GM20431 (cell line): ENCODE data around the gene GPR135.

Source experiments
- in situ Hi-C: fragments of 300-500 bp; cut with MseI, MboI; formaldehyde crosslinking; loops from one replicate; pipeline ENCODE4 v1.15.0; 2020; ENCODE audit warnings: low sequenced_read_pairs; ENCODE audit not compliant: unreplicated experiment

Gene GPR135

DNA sequence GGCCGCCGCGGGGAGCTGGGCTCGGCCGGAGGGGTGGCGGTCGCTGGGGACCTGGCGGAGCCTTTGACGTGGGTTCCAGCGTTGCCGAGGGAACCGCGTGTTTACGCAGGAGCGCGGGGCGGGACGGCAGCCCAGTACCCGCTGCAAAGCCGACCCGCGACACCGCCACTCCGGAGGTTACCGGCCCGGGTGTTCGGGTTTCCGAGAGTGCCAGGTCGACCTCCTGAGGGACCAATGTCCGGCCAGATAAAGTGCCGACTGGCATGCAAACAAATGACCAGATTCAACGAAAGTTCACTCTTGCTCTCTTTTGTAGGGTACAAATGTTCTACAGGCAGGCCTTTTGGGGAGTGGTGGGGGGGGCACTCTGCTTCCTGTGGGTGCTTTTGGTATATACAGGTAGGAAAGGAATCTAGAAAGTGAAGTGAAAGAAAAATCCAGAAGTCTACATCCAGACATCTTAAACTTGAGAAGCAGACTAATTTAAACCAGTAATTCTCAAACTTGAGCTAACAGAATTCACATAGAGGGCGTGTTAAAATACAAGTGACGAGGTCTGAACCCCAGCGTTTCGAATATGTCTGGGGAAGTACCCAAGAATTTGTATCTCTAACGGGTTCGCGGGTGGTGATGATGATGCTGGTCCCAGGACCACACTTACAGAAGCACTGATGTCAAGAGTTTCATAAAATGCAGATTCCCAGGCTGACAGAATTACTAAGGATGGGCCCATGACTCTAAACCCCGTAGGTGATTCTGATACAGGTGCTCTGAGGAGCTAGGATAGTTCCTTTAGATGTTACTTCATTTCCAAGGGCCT, at the start of gene GPR135:
Gene GPR135 (minus strand): TSS at position 65 of the 820 bp plus-strand sequence. CDS start 154 bp downstream, outside the sequence.
- in situ Hi-C loops = no loop called here

DNA sequence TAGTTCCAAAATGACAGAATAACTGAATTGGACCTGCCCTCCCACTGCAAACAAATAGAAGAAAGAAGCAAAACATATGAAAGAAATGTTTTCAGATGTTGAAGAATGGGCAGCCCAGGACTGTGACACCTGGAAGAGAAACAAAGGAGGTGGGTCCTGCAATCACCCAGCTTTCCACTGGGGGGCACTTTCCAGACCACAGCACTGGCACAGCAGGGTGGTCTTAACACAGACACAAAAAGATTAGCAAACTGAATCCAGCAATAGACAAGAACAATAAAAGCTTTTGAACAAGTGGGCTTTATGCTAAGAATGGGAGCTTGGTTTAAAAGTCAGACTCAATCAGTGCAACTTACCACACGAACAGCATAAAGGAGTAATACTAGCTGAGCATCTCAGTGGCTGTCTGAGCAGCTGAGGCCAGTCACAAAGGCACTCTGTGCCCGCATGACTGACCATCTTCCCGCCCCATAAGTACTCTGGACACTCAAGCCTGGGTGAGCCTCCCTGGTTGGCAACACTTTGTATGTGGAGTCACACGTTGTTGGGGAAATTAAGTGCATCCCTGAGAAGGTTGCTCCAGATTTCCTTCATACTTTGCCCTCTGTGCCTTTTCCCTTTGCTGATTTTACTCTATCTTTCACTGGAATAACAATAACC, 46.9 kb upstream of the GPR135 start:
- in situ Hi-C loops = no loop called here

GRCh38 chr14:59510966-59511365, 45.8 kb upstream of the GPR135 start:
- in situ Hi-C loops = no loop called here

- in situ Hi-C loops = no loop called here
These were observed 44.8 kb upstream of the GPR135 start for GRCh38 chr14:59510001-59510400.

- in situ Hi-C loops = no loop called here
These were observed 43.9 kb upstream of the GPR135 start for GRCh38 chr14:59509101-59509500.

DNA sequence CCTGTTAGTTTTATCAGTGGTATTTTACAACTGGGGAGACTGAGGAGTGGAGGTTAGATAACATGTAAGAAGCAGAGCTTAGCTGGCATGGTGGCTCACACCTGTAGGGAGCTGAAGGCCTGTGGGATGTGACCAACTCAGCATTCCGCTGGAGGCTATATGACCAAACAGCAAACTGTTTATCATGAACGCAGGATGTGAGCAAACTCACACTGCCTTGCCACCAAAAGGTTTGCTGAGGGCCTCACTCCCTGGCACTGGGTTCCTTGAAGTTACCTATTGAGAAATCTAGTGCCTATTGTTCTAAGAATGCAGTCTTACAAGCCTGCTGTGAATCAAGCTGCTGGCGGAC, 42.5 kb upstream of the GPR135 start:
- in situ Hi-C loops = no loop called here

GRCh38 chr14:59507063-59507751, 42.0 kb upstream of the GPR135 start:
- in situ Hi-C loops = no loop called here

GRCh38 chr14:59503256-59503655, 38.1 kb upstream of the GPR135 start:
- in situ Hi-C loops = no loop called here

DNA sequence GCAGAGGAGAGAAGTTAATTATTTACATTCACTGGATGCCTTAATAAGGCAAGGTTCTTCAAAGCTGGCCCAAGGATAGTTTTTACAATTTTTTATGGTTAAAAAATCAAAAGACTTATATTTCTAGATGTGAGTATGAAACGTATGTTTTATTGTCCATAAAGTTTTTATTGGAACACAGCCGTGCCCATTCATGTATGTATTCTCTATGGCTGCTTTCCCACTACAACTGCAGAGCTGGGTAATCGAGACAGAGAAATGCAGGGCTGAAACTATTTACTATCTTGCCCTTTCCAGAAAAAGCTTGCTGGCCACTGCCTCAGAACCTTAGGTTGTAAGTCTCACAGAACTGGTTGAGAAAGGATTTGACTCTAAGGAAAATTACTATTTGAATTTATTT, 35.6 kb upstream of the GPR135 start:
- in situ Hi-C loops = no loop called here

- in situ Hi-C loops = no loop called here
These were observed 27.2 kb upstream of the GPR135 start for GRCh38 chr14:59492384-59492783.

DNA sequence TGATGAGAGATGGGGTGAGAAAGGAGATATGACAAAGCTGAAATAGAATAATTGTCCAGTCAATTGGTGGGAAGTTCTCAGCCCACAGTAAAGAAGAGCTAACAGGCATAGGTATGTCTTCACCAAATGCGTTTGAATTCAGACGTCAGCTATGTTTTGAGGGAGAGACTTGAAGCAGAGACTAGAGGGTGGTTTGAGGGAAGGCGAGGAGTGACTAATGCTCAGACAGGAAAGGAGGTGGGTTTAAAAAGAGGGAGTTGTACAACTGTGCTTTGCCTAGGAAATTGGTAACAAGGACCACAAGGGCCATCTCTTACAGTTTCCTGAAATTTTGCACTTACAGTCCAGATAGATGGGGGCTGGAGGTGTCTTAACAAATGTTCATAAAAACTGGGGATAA, 25.6 kb upstream of the GPR135 start:
- in situ Hi-C loops = no loop called here

- in situ Hi-C loops = no loop called here
These were observed 19.5 kb upstream of the GPR135 start for GRCh38 chr14:59484639-59485175.

- in situ Hi-C loops = no loop called here
These were observed 18.8 kb upstream of the GPR135 start, which contains the start of the genes JKAMP and L3HYPDH for GRCh38 chr14:59483819-59484638. JKAMP (plus strand) TSS chr14:59484517; CDS start chr14:59484590, 73 bp downstream. L3HYPDH (minus strand) TSS chr14:59484408; CDS start chr14:59484316, 92 bp downstream.

GRCh38 chr14:59483363-59483762, 18.2 kb upstream of the GPR135 start:
- in situ Hi-C loops = no loop called here

DNA sequence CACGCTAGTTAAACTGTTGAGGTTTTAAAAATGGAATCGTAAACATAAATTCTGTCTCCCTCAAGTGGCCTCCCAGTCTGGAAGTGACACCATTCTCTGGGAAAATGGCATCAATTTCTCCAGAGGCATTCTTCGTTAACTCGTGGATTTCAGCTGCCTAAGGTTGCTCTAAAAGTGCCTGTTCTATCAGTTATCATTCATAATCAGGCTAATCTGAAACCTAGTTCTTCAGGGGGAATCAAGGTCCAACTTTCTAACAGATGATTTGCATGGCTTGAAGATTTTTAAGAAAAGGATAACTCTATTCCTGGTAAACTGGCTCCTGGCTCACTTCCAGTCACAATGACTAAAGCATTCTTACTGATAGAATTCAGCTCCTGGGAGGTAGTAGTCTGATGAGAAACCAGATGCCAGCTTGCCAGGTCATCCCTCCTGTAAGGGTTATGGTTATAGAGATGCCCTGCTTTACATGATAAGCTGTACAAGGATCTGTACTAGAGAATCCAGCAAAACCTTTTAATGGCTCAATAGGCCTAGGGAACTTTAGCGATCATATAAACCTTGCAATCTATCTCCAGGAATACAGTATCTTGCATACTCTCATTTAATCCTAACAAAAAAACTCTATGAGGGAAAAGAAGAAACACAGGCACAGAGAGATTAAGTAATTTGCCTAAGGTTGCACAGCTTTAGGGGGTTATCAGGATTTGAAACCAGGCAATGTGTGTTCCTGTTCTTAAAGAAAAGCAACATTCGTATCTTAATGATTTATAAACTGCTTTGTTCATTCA, 17.6 kb upstream of the GPR135 start:
- in situ Hi-C loops = no loop called here

- in situ Hi-C loops = no loop called here
These were observed 16.8 kb upstream of the GPR135 start for GRCh38 chr14:59481871-59482540.

DNA sequence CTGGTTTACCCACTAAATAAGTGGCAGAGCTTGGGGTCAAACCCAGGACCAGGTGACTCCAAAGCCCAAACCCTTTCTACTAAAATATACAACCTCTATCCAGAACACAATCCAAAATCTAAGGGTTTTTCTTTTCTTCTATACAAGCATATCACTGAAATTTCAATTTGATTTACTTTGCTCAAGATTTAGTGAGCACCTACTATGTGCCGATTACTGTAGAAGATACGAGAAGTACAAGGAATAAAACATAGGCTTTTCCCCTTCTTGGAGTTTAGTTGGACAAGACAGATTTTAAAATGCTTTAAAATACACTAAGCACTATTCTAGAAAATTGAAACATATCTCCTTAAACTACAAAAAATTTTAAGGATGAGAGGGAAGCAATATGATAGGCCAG, 16.2 kb upstream of the GPR135 start:
- in situ Hi-C loops = no loop called here

DNA sequence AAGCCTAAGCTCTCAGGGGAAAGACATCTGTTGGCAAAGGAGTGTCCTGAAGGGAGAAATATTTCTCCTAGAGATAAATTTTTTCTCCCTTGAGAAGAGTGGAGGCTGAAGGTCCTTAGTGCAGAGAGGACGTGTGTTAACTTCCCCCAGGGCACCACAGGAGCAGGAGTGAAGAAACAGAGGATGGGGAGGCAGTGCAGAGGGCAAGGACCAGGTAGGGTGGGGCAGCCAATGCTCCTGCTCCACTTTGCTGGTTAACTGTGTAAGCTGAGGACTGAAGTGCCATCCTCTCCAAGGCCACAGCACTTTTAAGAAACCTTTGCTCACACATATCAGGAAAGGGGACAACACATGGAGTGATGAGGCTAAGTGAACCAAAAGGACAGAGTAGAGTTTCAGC, 15.0 kb upstream of the GPR135 start:
- in situ Hi-C loops = no loop called here

DNA sequence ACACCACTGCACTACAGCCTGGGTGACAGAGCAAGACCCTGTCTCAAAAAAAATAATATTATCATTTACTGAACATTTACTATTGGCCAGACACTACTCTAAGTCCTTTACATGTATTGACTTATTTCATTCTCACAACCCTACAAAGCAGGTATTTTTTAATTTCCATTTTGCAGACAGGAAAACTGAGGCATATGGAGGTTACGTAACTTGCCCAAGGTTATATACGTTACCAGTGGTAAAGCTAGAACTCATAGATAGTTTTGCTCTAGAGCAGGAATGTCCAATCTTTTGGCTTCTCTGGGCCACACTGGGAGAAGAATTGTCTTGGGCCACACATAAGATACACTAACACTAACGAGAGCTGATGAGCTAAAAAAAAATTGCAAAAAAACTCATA, 13.4 kb upstream of the GPR135 start:
- in situ Hi-C loops = no loop called here
